ENCODE results near the gene DYNAP.

The DYNAP gene

GRCh38 chr18:54590945-54591344 is at the start of gene DYNAP:
TSS of gene DYNAP (plus strand) at chr18:54591245. CDS start at chr18:54591283, 38 bp downstream.
- Histone ChIP-seq H3K9ac (ENCODE audit: low read length) (no peak within 1 kb of the TSS), H3K9me3 (ENCODE audit: control insufficient read depth, low read length) (no peaks in the 10 kb centered on the region), H3K27me3 (replicated peaks; ENCODE audit: control insufficient read depth, insufficient read depth, low read length) (no peaks in the 10 kb centered on the region), H3K4me1 (ENCODE audit: control insufficient read depth, insufficient read depth, low read length) (no peaks in the 10 kb centered on the region), H3K4me3 (ENCODE audit: low read length) (no peak within 1 kb of the TSS), H3K36me3 (ENCODE audit: control insufficient read depth, insufficient read depth, low read length, severe bottlenecking) (no peaks in the 10 kb centered on the region)
- no peak for DNase-seq (ENCODE audit: low read depth)

DNA sequence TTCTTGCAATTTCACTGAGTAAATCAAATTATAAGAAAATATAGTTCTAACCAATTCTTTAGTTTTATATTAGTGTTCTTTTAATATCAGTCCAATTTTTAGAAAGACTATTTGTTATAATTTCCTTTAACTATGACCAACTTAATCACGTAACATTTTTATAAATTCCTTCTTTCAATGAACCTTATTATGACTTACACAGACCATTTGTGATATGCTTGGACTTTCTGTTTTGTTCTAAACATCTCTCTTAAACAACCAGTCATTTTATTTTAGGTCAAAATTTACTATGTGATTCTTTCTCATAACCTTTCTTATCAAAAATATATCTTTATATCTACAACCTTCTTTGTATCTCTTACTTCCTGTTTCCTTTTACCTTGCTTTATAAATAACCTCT is 39.5 kb upstream of the DYNAP start:
- H3K4me3 ChIP-seq (ENCODE audit: low read length): no peak overlapping the region
- H3K4me1 ChIP-seq (ENCODE audit: control insufficient read depth, insufficient read depth, low read length): no peaks in the 10 kb centered on the region
- H3K36me3 ChIP-seq (ENCODE audit: control insufficient read depth, insufficient read depth, low read length, severe bottlenecking): no peaks in the 10 kb centered on the region
- H3K9me3 ChIP-seq (ENCODE audit: control insufficient read depth, low read length): peaks cover 4% of the 10 kb centered on the region
- H3K9ac ChIP-seq (ENCODE audit: low read length): no peak overlapping the region
- H3K27me3 ChIP-seq (replicated peaks; ENCODE audit: control insufficient read depth, insufficient read depth, low read length): peaks cover 2% of the 10 kb centered on the region
- no peak for DNase-seq (ENCODE audit: low read depth)

GRCh38 chr18:54555286-54555685 is 35.8 kb upstream of the DYNAP start:
- H3K27me3 ChIP-seq (replicated peaks; ENCODE audit: control insufficient read depth, insufficient read depth, low read length): peaks cover 11% of the 10 kb centered on the region
- no peak overlapping the region for H3K9ac ChIP-seq (ENCODE audit: low read length)
- peaks cover 4% of the 10 kb centered on the region for H3K9me3 ChIP-seq (ENCODE audit: control insufficient read depth, low read length)
- H3K36me3 ChIP-seq (ENCODE audit: control insufficient read depth, insufficient read depth, low read length, severe bottlenecking): no peaks in the 10 kb centered on the region
- no peak for DNase-seq (ENCODE audit: low read depth)
- H3K4me3 ChIP-seq (ENCODE audit: low read length): no peak overlapping the region
- no peaks in the 10 kb centered on the region for H3K4me1 ChIP-seq (ENCODE audit: control insufficient read depth, insufficient read depth, low read length)

- no peak for DNase-seq (ENCODE audit: low read depth)
- Histone ChIP-seq H3K4me3 (ENCODE audit: low read length) (no peak overlapping the region), H3K27me3 (replicated peaks; ENCODE audit: control insufficient read depth, insufficient read depth, low read length) (peaks cover 11% of the 10 kb centered on the region)
These were observed 35.0 kb upstream of the DYNAP start for GRCh38 chr18:54555996-54556395.

DNA sequence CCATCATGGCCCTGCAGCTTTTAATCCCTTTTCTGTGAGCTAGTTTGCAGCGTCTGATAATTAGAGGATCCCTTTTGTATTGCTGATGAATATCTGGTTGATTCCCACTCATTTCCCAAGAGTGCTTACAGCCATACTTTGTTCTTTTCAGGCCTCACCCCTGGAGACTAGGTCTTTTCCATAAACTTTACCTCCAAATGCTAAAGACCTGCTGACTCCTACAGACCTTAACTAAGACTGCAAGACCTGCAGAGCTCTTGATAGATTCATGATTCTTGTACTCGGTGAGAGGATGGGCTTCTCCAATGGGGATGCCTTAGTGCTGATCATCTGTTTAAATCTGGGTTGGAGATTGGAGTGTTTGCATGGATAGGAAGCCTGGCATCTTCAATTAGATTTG is 33.1 kb upstream of the DYNAP start:
- Histone ChIP-seq H3K36me3 (ENCODE audit: control insufficient read depth, insufficient read depth, low read length, severe bottlenecking) (no peaks in the 10 kb centered on the region), H3K27me3 (replicated peaks; ENCODE audit: control insufficient read depth, insufficient read depth, low read length) (peaks cover 11% of the 10 kb centered on the region), H3K4me1 (ENCODE audit: control insufficient read depth, insufficient read depth, low read length) (no peaks in the 10 kb centered on the region), H3K9me3 (ENCODE audit: control insufficient read depth, low read length) (no peaks in the 10 kb centered on the region), H3K4me3 (ENCODE audit: low read length) (no peak overlapping the region), H3K9ac (ENCODE audit: low read length) (no peak overlapping the region)
- no peak for DNase-seq (ENCODE audit: low read depth)

More at GRCh38 chr18:54555996-54556395, 35.0 kb upstream of the DYNAP start:
- no peak overlapping the region for H3K9ac ChIP-seq (ENCODE audit: low read length)
- H3K4me1 ChIP-seq (ENCODE audit: control insufficient read depth, insufficient read depth, low read length): no peaks in the 10 kb centered on the region
- no peaks in the 10 kb centered on the region for H3K36me3 ChIP-seq (ENCODE audit: control insufficient read depth, insufficient read depth, low read length, severe bottlenecking)
- H3K9me3 ChIP-seq (ENCODE audit: control insufficient read depth, low read length): peaks cover 4% of the 10 kb centered on the region

DNA sequence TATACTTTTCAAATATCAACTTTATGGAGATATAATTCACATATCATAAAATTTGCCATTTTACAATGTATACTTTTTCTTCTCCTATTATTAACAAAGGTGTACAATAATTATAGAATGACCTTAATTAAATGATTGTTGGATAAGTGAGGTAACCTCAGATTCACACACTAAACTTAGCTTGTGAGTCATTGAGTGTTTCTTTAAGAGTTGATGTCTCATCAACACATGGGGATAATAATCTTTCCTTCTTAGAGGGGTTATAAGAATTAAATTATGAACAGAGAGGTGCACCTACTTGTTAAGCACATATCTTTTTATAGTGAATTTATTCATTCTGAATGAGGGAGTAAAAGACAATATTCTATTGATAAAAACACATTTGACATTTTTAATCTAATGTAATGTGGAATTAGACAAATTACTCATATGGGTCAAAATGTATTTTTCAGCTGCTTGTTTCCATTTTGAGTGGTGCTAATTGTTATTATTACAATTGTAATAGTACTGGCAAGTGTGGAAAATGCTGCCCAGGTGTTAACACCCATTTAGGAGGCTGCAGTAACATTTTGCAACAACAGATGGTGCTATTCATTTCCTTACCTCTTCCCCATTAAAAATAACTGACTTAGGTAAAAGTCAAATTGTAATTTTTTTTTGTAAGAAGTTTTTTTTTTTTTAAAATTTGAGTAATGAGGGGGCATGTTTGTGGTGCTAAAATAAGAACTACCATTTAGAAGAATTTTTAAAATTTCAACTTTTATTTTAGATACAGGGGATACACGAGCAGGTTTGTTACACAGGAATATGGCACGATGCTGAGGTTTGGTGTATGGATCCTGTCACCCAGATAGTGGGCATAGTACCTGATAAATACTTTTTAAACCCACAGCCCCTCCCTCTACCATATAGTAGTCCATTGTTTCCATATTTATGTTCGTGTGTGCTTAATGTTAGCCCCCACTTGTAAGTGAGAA is 32.1 kb upstream of the DYNAP start:
- H3K36me3 ChIP-seq (ENCODE audit: control insufficient read depth, insufficient read depth, low read length, severe bottlenecking): no peaks in the 10 kb centered on the region
- peaks cover 11% of the 10 kb centered on the region for H3K27me3 ChIP-seq (replicated peaks; ENCODE audit: control insufficient read depth, insufficient read depth, low read length)
- H3K4me3 ChIP-seq (ENCODE audit: low read length): no peak overlapping the region
- no peak overlapping the region for H3K9ac ChIP-seq (ENCODE audit: low read length)
- peak; percentile 47 for DNase-seq (ENCODE audit: low read depth)
- no peaks in the 10 kb centered on the region for H3K9me3 ChIP-seq (ENCODE audit: control insufficient read depth, low read length)
- no peaks in the 10 kb centered on the region for H3K4me1 ChIP-seq (ENCODE audit: control insufficient read depth, insufficient read depth, low read length)

DNA sequence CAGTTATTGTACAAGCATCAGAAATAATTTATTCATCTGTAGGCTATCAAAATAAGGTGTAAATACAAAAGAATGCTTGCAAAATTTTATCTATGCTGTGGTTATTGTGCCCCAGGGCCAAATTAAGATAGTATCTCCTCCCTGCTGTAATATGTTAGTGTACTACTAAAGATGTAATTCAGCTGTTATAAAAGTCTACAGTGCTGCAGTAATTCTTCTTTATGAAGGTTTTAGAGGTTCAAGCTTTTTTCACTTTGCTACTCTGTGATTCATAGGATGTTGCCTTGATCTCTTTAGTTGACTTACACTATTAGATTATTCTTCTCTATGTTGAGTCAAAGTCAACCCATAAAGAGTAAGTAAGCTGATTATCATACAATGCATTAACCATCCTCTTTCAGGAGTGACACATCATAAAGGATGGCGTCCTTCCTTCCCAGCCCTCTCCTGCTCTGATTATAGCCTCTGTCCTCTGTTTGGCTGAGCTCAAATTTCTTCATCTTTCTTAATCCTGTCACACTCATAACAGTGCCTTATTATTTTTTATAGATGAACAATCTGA is 29.3 kb upstream of the DYNAP start:
- Histone ChIP-seq H3K36me3 (ENCODE audit: control insufficient read depth, insufficient read depth, low read length, severe bottlenecking) (no peaks in the 10 kb centered on the region), H3K4me1 (ENCODE audit: control insufficient read depth, insufficient read depth, low read length) (no peaks in the 10 kb centered on the region), H3K9me3 (ENCODE audit: control insufficient read depth, low read length) (no peaks in the 10 kb centered on the region), H3K4me3 (ENCODE audit: low read length) (no peak overlapping the region), H3K27me3 (replicated peaks; ENCODE audit: control insufficient read depth, insufficient read depth, low read length) (peaks cover 10% of the 10 kb centered on the region), H3K9ac (ENCODE audit: low read length) (no peak overlapping the region)
- no peak for DNase-seq (ENCODE audit: low read depth)

GRCh38 chr18:54580202-54580729 is 10.8 kb upstream of the DYNAP start:
- no peak for DNase-seq (ENCODE audit: low read depth)
- Histone ChIP-seq H3K36me3 (ENCODE audit: control insufficient read depth, insufficient read depth, low read length, severe bottlenecking) (no peaks in the 10 kb centered on the region), H3K27me3 (replicated peaks; ENCODE audit: control insufficient read depth, insufficient read depth, low read length) (peaks cover 4% of the 10 kb centered on the region), H3K4me1 (ENCODE audit: control insufficient read depth, insufficient read depth, low read length) (no peaks in the 10 kb centered on the region), H3K9ac (ENCODE audit: low read length) (no peak overlapping the region), H3K9me3 (ENCODE audit: control insufficient read depth, low read length) (no peaks in the 10 kb centered on the region), H3K4me3 (ENCODE audit: low read length) (no peak overlapping the region)

DNA sequence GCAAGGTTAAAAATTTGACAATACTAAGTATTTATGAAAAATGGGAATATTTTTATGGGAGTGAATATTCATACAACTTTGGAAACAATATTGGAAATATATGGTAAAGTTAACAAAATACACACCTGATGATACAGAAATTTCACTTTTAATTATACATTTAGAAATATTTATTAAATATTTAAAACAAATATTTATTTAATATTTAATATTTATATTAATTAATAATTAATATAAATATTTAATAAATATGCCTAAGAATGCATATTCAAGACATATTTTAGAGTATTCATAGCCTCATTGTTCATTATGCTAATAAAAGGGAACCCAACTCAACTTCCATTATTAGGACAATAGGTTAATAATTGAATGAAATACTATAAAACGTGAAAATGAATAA is 7.0 kb upstream of the DYNAP start:
- DNase-seq (ENCODE audit: low read depth): no peak
- Histone ChIP-seq H3K36me3 (ENCODE audit: control insufficient read depth, insufficient read depth, low read length, severe bottlenecking) (no peaks in the 10 kb centered on the region), H3K4me3 (ENCODE audit: low read length) (no peak overlapping the region), H3K9ac (ENCODE audit: low read length) (no peak overlapping the region), H3K9me3 (ENCODE audit: control insufficient read depth, low read length) (no peaks in the 10 kb centered on the region), H3K4me1 (ENCODE audit: control insufficient read depth, insufficient read depth, low read length) (no peaks in the 10 kb centered on the region), H3K27me3 (replicated peaks; ENCODE audit: control insufficient read depth, insufficient read depth, low read length) (peaks cover 4% of the 10 kb centered on the region)

GRCh38 chr18:54585743-54586142 is 5.3 kb upstream of the DYNAP start:
- DNase-seq (ENCODE audit: low read depth): no peak
- no peaks in the 10 kb centered on the region for H3K9me3 ChIP-seq (ENCODE audit: control insufficient read depth, low read length)
- H3K9ac ChIP-seq (ENCODE audit: low read length): no peak overlapping the region
- no peaks in the 10 kb centered on the region for H3K4me1 ChIP-seq (ENCODE audit: control insufficient read depth, insufficient read depth, low read length)
- H3K36me3 ChIP-seq (ENCODE audit: control insufficient read depth, insufficient read depth, low read length, severe bottlenecking): no peaks in the 10 kb centered on the region
- H3K27me3 ChIP-seq (replicated peaks; ENCODE audit: control insufficient read depth, insufficient read depth, low read length): no peaks in the 10 kb centered on the region
- H3K4me3 ChIP-seq (ENCODE audit: low read length): no peak overlapping the region

GRCh38 chr18:54604211-54604610 is 13.2 kb downstream of the DYNAP start:
- no peaks in the 10 kb centered on the region for H3K36me3 ChIP-seq (ENCODE audit: control insufficient read depth, insufficient read depth, low read length, severe bottlenecking)
- H3K27me3 ChIP-seq (replicated peaks; ENCODE audit: control insufficient read depth, insufficient read depth, low read length): peaks cover 4% of the 10 kb centered on the region
- no peaks in the 10 kb centered on the region for H3K4me1 ChIP-seq (ENCODE audit: control insufficient read depth, insufficient read depth, low read length)
- no peak overlapping the region for H3K4me3 ChIP-seq (ENCODE audit: low read length)
- H3K9me3 ChIP-seq (ENCODE audit: control insufficient read depth, low read length): no peaks in the 10 kb centered on the region
- no peak for DNase-seq (ENCODE audit: low read depth)
- no peak overlapping the region for H3K9ac ChIP-seq (ENCODE audit: low read length)

All from adipocyte (in vitro differentiated cells).